Progenitor cell of endocrine pancreas (in vitro differentiated cells): Measurements from ENCODE around the gene CNNM2. TPM values are rescaled to one million over a fixed set of nuclear protein-coding genes. Genes with fewer than 3 reads are reported as not detected.

ENCODE experiments used
- DNase-seq: peaks from one replicate; pipeline ENCODE4 v3.0.0; 2021; ENCODE audit warnings: low spot score; ENCODE audit not compliant: unreplicated experiment
- H3K27ac Mint-ChIP-seq: 2 replicates; pipeline ENCODE4 v1.8.0; 2021; ENCODE audit warnings: mild to moderate bottlenecking, moderate library complexity, mixed read lengths
- H3K27me3 Mint-ChIP-seq: 2 replicates; pipeline ENCODE4 v1.8.0; 2021; ENCODE audit warnings: mixed read lengths
- H3K36me3 Mint-ChIP-seq: 2 replicates; pipeline ENCODE4 v1.8.0; 2022; ENCODE audit warnings: mixed read lengths; ENCODE audit not compliant: insufficient read depth
- H3K4me1 Mint-ChIP-seq: 2 replicates; pipeline ENCODE4 v1.8.0; 2021; ENCODE audit warnings: low read depth, mixed read lengths
- H3K4me3 Mint-ChIP-seq: 2 replicates; pipeline ENCODE4 v1.8.0; 2021; ENCODE audit warnings: low read depth, mild to moderate bottlenecking, moderate library complexity, mixed read lengths
- H3K9me3 Mint-ChIP-seq: 2 replicates; pipeline ENCODE4 v1.8.0; 2021; ENCODE audit warnings: low read depth, mixed read lengths
- total RNA-seq: library from RNA; stranded (reverse); gene quantifications from 2 replicates; pipeline ENCODE4 v1.2.1, GENCODE V29; 2021
- TF ChIP-seq, protein P1 (sequence below): fragments of 200-600 bp; sonication (generic); IDR thresholded peaks from one replicate; pipeline ENCODE4 v1.5.0; 2021; ENCODE audit warnings: antibody characterized with exemption, mild to moderate bottlenecking; ENCODE audit not compliant: unreplicated experiment

Gene CNNM2
- total RNA-seq, 1 donor from 2014 or later: 14.5 TPM

DNA sequence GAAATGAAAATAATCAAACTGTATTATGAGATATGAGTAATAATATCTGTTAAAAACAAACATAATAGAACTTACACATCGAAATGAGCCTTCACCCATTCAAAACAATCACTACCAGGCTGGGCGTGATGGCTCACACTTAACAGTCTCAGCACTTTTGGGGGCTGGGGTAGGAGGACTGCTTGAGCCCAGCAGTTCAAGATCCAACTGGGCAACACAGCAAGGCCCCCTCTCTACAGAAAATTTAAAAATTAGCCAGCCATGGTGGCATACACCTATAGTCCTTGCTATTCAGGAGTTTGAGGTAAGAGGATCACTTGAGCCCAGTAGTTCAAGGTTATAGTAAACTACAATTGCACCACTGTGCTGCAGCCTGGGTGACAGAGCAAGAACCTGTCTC, 199.2 kb downstream of the CNNM2 start:
- H3K9me3 Mint-ChIP-seq: no peaks in the 10 kb centered on the region
- TF ChIP-seq, protein P1, sequence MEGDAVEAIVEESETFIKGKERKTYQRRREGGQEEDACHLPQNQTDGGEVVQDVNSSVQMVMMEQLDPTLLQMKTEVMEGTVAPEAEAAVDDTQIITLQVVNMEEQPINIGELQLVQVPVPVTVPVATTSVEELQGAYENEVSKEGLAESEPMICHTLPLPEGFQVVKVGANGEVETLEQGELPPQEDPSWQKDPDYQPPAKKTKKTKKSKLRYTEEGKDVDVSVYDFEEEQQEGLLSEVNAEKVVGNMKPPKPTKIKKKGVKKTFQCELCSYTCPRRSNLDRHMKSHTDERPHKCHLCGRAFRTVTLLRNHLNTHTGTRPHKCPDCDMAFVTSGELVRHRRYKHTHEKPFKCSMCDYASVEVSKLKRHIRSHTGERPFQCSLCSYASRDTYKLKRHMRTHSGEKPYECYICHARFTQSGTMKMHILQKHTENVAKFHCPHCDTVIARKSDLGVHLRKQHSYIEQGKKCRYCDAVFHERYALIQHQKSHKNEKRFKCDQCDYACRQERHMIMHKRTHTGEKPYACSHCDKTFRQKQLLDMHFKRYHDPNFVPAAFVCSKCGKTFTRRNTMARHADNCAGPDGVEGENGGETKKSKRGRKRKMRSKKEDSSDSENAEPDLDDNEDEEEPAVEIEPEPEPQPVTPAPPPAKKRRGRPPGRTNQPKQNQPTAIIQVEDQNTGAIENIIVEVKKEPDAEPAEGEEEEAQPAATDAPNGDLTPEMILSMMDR: no peak
- H3K27me3 Mint-ChIP-seq: no peaks in the 10 kb centered on the region
- no peak overlapping the region for H3K27ac Mint-ChIP-seq
- peaks cover 7% of the 10 kb centered on the region for H3K36me3 Mint-ChIP-seq
- H3K4me3 Mint-ChIP-seq: no peak overlapping the region
- no peak for DNase-seq
- H3K4me1 Mint-ChIP-seq: peaks cover 11% of the 10 kb centered on the region

DNA sequence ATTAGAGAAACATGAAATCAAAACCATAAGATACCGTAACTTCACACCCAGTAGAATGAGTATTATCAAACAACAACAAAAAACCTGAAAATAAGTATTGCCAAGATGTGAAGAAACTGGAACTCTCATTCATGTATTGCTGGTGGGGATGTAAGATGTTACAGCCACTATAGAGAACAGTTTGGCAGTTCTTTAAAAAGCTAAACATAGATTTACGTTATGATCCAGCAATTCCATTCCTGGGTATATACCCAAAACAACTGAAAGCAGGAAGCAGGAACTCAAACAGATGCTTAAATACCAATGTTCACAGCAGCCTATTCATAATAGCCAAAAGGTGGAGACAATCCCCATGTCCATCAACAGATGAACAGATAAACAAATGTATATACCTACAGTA, 202.5 kb downstream of the CNNM2 start:
- no peak for DNase-seq
- H3K27ac Mint-ChIP-seq: no peak overlapping the region
- no peaks in the 10 kb centered on the region for H3K4me1 Mint-ChIP-seq
- no peaks in the 10 kb centered on the region for H3K27me3 Mint-ChIP-seq
- TF ChIP-seq, protein P1: no peak
- peaks cover 3% of the 10 kb centered on the region for H3K36me3 Mint-ChIP-seq
- no peaks in the 10 kb centered on the region for H3K9me3 Mint-ChIP-seq
- no peak overlapping the region for H3K4me3 Mint-ChIP-seq

DNA sequence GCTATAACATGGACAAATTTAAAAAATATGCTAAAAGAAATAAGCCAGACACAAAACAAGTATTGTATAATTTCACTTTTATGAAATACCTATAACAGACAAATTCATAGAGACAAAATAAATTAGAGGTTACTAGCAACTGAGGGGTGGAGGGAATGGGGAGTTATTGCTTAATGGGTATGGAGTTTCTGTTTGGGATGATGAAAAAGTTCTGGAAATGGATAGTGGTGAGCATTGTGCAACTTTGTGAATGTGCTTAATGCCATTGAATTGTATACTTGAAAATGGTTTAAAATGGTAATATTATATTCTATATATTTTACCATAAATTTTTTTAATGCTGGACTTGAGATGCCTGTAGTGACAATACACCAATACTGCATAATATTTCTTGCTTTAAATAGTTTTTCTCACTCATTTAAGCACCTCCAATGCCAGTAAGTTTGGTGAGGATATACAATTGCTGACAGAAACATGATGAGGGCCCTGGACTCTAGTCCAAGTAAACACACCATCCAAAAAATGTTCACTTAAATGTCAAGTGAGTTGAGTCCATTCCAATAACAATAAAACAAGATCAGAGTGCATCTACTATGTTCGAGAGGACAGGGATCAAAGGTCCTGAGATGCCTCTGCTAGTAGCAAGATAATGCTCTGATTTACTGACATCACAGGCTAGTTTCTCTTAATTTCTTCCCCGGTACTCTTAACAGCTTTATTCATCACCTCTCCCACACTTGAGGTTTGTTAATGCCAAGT, 203.1 kb downstream of the CNNM2 start:
- no peaks in the 10 kb centered on the region for H3K27me3 Mint-ChIP-seq
- H3K4me3 Mint-ChIP-seq: no peak overlapping the region

DNA sequence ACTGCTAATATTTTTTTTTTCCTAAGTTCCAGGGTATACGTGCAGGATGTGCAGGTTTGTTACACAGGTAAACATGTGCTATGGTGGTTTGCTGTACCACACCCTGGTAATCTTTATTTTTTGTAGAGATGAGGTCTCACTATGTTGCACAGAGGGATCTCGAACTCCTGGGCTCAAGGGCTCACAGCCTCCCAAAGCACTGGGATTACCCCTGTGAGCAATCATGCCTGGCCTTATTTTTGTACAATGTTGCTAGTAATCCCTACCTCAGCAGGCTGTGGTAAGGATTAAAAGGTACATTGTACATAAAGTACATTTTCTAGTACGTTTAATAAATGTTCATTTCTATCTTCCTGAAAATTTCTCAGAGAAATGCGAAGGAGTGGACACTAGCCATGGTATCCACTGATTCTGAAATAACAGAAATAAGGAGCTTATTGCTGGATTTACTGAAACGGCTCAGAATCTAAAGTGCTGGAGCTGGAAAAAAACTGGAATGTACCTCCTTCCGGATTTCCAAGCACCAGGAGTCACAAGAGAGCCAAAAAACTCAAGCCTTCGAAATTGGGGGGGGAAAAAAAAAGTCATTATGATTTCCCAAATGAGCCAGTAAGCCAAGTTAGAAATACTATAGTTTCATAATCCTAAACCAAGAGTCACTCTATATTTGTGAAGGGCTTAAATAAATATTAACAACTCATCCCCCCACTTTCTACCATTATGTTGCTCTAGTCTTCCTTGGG, 205.4 kb downstream of the CNNM2 start:
- H3K36me3 Mint-ChIP-seq: peaks cover 14% of the 10 kb centered on the region

More for the DNA sequence above, 203.1 kb downstream of the CNNM2 start:
- Mint-ChIP-seq H3K36me3 (peaks cover 7% of the 10 kb centered on the region), H3K4me1 (peaks cover 5% of the 10 kb centered on the region), H3K9me3 (no peaks in the 10 kb centered on the region), H3K27ac (no peak overlapping the region)
- DNase-seq: no peak
- TF ChIP-seq, protein P1: no peak

More for the DNA sequence above, 205.4 kb downstream of the CNNM2 start:
- Mint-ChIP-seq H3K4me3 (no peak overlapping the region), H3K27ac (no peak overlapping the region), H3K27me3 (no peaks in the 10 kb centered on the region), H3K4me1 (peaks cover 5% of the 10 kb centered on the region), H3K9me3 (no peaks in the 10 kb centered on the region)
- DNase-seq: no peak
- TF ChIP-seq, protein P1: no peak
